HepG2 (cell line): Measurements from ENCODE around the gene PHF14.

Experiments
- ATF1 ChIP-seq: IDR thresholded peaks from 2 replicates; pipeline ENCODE4 v1.6.1; 2016; ENCODE audit warnings: mild to moderate bottlenecking, control low read depth
- BCL6 ChIP-seq: IDR thresholded peaks from 2 replicates; pipeline ENCODE4 v1.6.1; 2016; ENCODE audit warnings: missing genetic modification reagents, missing compliant biosample characterization
- CEBPB ChIP-seq: IDR thresholded peaks from 2 replicates; pipeline ENCODE4 v1.6.1; 2011; ENCODE audit warnings: low read depth, low read length, improper control_type of control experiment, borderline replicate concordance
- CHD2 ChIP-seq: IDR thresholded peaks from 2 replicates; pipeline ENCODE4 v1.6.1; 2011; ENCODE audit warnings: low read depth, low read length, improper control_type of control experiment
- NFIB ChIP-seq: sonication (generic); formaldehyde crosslinking; IDR thresholded peaks from 2 replicates; pipeline ENCODE4 v1.9.0; 2021; ENCODE audit warnings: missing genetic modification reagents, mild to moderate bottlenecking, borderline replicate concordance
- NFIC ChIP-seq: IDR thresholded peaks from 2 replicates; pipeline ENCODE4 v1.6.1; 2012; ENCODE audit warnings: mild to moderate bottlenecking, low read length, inconsistent platforms
- PHF5A ChIP-seq: IDR thresholded peaks from one replicate; pipeline ENCODE4 v1.6.1; 2018; ENCODE audit warnings: low read depth, missing genetic modification reagents; ENCODE audit not compliant: unreplicated experiment
- RELA ChIP-seq: sonication (generic); formaldehyde crosslinking; IDR thresholded peaks from 2 replicates; pipeline ENCODE4 v1.4.0; 2020; ENCODE audit warnings: missing genetic modification reagents
- SP1 ChIP-seq, 2 experiments: fragments of 450-650 bp in 1 of 2; sonication (generic) in 1 of 2; formaldehyde crosslinking in 1 of 2; IDR thresholded peaks; 2 replicates each; pipeline versions ENCODE4 v1.4.0 to v1.6.1; 2016 to 2020; ENCODE audit warnings: missing genetic modification reagents in 1 of 2
- ZNF121 ChIP-seq: sonication (generic); formaldehyde crosslinking; IDR thresholded peaks from 2 replicates; pipeline ENCODE4 v1.5.0; 2020; ENCODE audit warnings: mild to moderate bottlenecking, missing genetic modification reagents
- ZNF274 ChIP-seq: sonication (generic); formaldehyde crosslinking; IDR thresholded peaks from 2 replicates; pipeline ENCODE4 v1.5.1; 2020; ENCODE audit warnings: mild to moderate bottlenecking, missing genetic modification reagents
- ZNF432 ChIP-seq: sonication (generic); formaldehyde crosslinking; IDR thresholded peaks from 2 replicates; pipeline ENCODE4 v1.5.0; 2020; ENCODE audit warnings: missing genetic modification reagents, mild to moderate bottlenecking, borderline replicate concordance
- TF ChIP-seq, protein P1 (sequence below): sonication (generic); formaldehyde crosslinking; IDR thresholded peaks from 2 replicates; pipeline ENCODE4 v1.5.0; 2020; ENCODE audit warnings: mild to moderate bottlenecking, missing genetic modification reagents, moderate library complexity

- TF ChIP-seq ATF1 (CRISPR knock-in tag) = no peak
- no peak for TF ChIP-seq NFIB
- TF ChIP-seq, protein P1, sequence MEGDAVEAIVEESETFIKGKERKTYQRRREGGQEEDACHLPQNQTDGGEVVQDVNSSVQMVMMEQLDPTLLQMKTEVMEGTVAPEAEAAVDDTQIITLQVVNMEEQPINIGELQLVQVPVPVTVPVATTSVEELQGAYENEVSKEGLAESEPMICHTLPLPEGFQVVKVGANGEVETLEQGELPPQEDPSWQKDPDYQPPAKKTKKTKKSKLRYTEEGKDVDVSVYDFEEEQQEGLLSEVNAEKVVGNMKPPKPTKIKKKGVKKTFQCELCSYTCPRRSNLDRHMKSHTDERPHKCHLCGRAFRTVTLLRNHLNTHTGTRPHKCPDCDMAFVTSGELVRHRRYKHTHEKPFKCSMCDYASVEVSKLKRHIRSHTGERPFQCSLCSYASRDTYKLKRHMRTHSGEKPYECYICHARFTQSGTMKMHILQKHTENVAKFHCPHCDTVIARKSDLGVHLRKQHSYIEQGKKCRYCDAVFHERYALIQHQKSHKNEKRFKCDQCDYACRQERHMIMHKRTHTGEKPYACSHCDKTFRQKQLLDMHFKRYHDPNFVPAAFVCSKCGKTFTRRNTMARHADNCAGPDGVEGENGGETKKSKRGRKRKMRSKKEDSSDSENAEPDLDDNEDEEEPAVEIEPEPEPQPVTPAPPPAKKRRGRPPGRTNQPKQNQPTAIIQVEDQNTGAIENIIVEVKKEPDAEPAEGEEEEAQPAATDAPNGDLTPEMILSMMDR (CRISPR knock-in tag) = no peak
- TF ChIP-seq BCL6 = no peak
- no peak for TF ChIP-seq RELA (CRISPR knock-in tag)
- TF ChIP-seq CHD2 = no peak
- no peak for TF ChIP-seq NFIC
- no peak for TF ChIP-seq ZNF432
- no peak for TF ChIP-seq CEBPB
- TF ChIP-seq ZNF274 (CRISPR knock-in tag) = no peak
- no peak for TF ChIP-seq ZNF121 (CRISPR knock-in tag)
- no peak for TF ChIP-seq SP1 (IDR thresholded peaks at IDR 0.05)
- TF ChIP-seq SP1 (CRISPR knock-in tag; IDR thresholded peaks at IDR 0.05) = no peak
- TF ChIP-seq PHF5A = no peak
Observed at GRCh38 chr7:11155883-11156282, 182.2 kb downstream of the PHF14 start.
